Mesenchymal stem cell (in vitro differentiated cells and primary cell): ENCODE results near the gene STARD10. TPM values are rescaled to one million over a fixed set of nuclear protein-coding genes. Genes with fewer than 3 reads are reported as not detected.

ENCODE experiments used
- DNase-seq: peaks from one replicate; pipeline ENCODE4 v3.0.0-alpha.2; 2013
- H2AFZ ChIP-seq: one replicate; pipeline ENCODE4 v1.6.1; 2013; ENCODE audit warnings: low read depth, mild to moderate bottlenecking, control low read depth, inconsistent platforms, low read length, moderate library complexity
- H2AK5ac ChIP-seq: 2 replicates; pipeline ENCODE4 v1.6.1; 2013; ENCODE audit warnings: low read length, moderate library complexity, mild to moderate bottlenecking, inconsistent platforms; ENCODE audit not compliant: severe bottlenecking
- H2BK120ac ChIP-seq: one replicate; pipeline ENCODE4 v1.6.1; 2013; ENCODE audit warnings: low read depth, mild to moderate bottlenecking, inconsistent platforms, low read length, moderate library complexity
- H2BK12ac ChIP-seq, 2 experiments: one replicate each; pipeline ENCODE4 v1.6.1; 2013; ENCODE audit warnings: inconsistent platforms in 2 of 2, low read length in 2 of 2, mild to moderate bottlenecking in 2 of 2, moderate library complexity in 2 of 2, control low read depth in 1 of 2
- H2BK15ac ChIP-seq: one replicate; pipeline ENCODE4 v1.6.1; 2013; ENCODE audit warnings: mild to moderate bottlenecking, low read depth, inconsistent platforms; ENCODE audit not compliant: poor library complexity, severe bottlenecking
- H2BK5ac ChIP-seq: 2 replicates; pipeline ENCODE4 v1.6.1; 2013; ENCODE audit warnings: low read depth, mild to moderate bottlenecking, low read length, control low read depth, inconsistent platforms; ENCODE audit not compliant: poor library complexity, severe bottlenecking
- H3K14ac ChIP-seq, 2 experiments: one replicate each; pipeline ENCODE4 v1.6.1; 2013; ENCODE audit warnings: inconsistent platforms in 2 of 2, low read length in 2 of 2, control low read depth in 1 of 2, mild to moderate bottlenecking in 1 of 2, moderate library complexity in 1 of 2
- H3K18ac ChIP-seq, 2 experiments: one replicate each; pipeline ENCODE4 v1.6.1; 2013; ENCODE audit warnings: inconsistent platforms in 2 of 2, low read length in 2 of 2, control low read depth in 1 of 2, low read depth in 1 of 2, mild to moderate bottlenecking in 1 of 2
- H3K23ac ChIP-seq, 2 experiments: one replicate each; pipeline ENCODE4 v1.6.1; 2013; ENCODE audit warnings: inconsistent platforms in 2 of 2, low read length in 2 of 2, mild to moderate bottlenecking in 2 of 2, moderate library complexity in 2 of 2, control low read depth in 1 of 2
- H3K27ac ChIP-seq: 2 replicates; pipeline ENCODE4 v1.5.1; 2013; ENCODE audit warnings: mild to moderate bottlenecking, moderate library complexity, low read length, control low read depth, inconsistent platforms; ENCODE audit not compliant: poor library complexity, severe bottlenecking
- H3K27me3 ChIP-seq, 2 experiments: 2 replicates each; pipeline versions ENCODE4 v1.6.1 to v1.7.0; 2013; ENCODE audit warnings: low read length in 2 of 2, mild to moderate bottlenecking in 2 of 2, moderate library complexity in 2 of 2, control low read depth in 1 of 2, inconsistent platforms in 1 of 2; ENCODE audit not compliant: control insufficient read depth in 1 of 2, insufficient read depth in 1 of 2
- H3K36me3 ChIP-seq, 2 experiments: 2 replicates each; pipeline versions ENCODE4 v1.6.1 to v1.7.0; 2013; ENCODE audit warnings: low read length in 2 of 2, control low read depth in 1 of 2, inconsistent platforms in 1 of 2, low read depth in 1 of 2, mild to moderate bottlenecking in 1 of 2; ENCODE audit not compliant: insufficient read depth in 2 of 2, control insufficient read depth in 1 of 2
- H3K4ac ChIP-seq, 2 experiments: one replicate each; pipeline ENCODE4 v1.6.1; 2013; ENCODE audit warnings: inconsistent platforms in 2 of 2, low read length in 2 of 2, mild to moderate bottlenecking in 2 of 2, moderate library complexity in 2 of 2, control low read depth in 1 of 2, low read depth in 1 of 2
- H3K4me1 ChIP-seq: 2 replicates; pipeline ENCODE4 v1.6.1; 2013; ENCODE audit warnings: low read depth, low read length, control low read depth; ENCODE audit not compliant: control insufficient read depth, insufficient read depth
- H3K4me2 ChIP-seq: 2 replicates; pipeline ENCODE4 v1.6.1; 2013; ENCODE audit warnings: low read length, mild to moderate bottlenecking, inconsistent platforms; ENCODE audit not compliant: poor library complexity, severe bottlenecking
- H3K4me3 ChIP-seq, 2 experiments: 2 replicates each; pipeline versions ENCODE4 v1.5.1 to v1.7.0; 2013; ENCODE audit warnings: low read length in 2 of 2, mild to moderate bottlenecking in 2 of 2, control low read depth in 1 of 2, low read depth in 1 of 2; ENCODE audit not compliant: insufficient read depth in 1 of 2
- H3K79me1 ChIP-seq: replicated peaks from 2 replicates; pipeline ENCODE4 v1.6.1; 2013; ENCODE audit warnings: mild to moderate bottlenecking, control low read depth, low read length, inconsistent platforms; ENCODE audit not compliant: poor library complexity, severe bottlenecking
- H3K9ac ChIP-seq: 2 replicates; pipeline ENCODE4 v1.7.0; 2013; ENCODE audit warnings: mild to moderate bottlenecking, low read length, moderate library complexity
- H3K9me3 ChIP-seq: 2 replicates; pipeline ENCODE4 v1.7.0; 2013; ENCODE audit warnings: mild to moderate bottlenecking, low read length; ENCODE audit not compliant: control insufficient read depth
- H4K8ac ChIP-seq: one replicate; pipeline ENCODE4 v1.6.1; 2013; ENCODE audit warnings: inconsistent platforms, mild to moderate bottlenecking, low read length, moderate library complexity
- H4K91ac ChIP-seq: one replicate; pipeline ENCODE4 v1.6.1; 2013; ENCODE audit warnings: mild to moderate bottlenecking, low read length, inconsistent platforms
- WGBS: methylation state at CpG from one replicate; pipeline ENCODE4 v1.1.7; 2013; ENCODE audit warnings: mixed read lengths; 5-methylcytosine and 5-hydroxymethylcytosine counted together
- small RNA-seq: library from polyadenylated mRNA; stranded (forward); fragments of <200 nt; extraction: miRNeasy Mini kit (QIAGEN cat#:217004); gene quantifications from one replicate; pipeline ENCODE3, GENCODE V24; 2013; ENCODE audit warnings: low read depth

STARD10 gene

DNA sequence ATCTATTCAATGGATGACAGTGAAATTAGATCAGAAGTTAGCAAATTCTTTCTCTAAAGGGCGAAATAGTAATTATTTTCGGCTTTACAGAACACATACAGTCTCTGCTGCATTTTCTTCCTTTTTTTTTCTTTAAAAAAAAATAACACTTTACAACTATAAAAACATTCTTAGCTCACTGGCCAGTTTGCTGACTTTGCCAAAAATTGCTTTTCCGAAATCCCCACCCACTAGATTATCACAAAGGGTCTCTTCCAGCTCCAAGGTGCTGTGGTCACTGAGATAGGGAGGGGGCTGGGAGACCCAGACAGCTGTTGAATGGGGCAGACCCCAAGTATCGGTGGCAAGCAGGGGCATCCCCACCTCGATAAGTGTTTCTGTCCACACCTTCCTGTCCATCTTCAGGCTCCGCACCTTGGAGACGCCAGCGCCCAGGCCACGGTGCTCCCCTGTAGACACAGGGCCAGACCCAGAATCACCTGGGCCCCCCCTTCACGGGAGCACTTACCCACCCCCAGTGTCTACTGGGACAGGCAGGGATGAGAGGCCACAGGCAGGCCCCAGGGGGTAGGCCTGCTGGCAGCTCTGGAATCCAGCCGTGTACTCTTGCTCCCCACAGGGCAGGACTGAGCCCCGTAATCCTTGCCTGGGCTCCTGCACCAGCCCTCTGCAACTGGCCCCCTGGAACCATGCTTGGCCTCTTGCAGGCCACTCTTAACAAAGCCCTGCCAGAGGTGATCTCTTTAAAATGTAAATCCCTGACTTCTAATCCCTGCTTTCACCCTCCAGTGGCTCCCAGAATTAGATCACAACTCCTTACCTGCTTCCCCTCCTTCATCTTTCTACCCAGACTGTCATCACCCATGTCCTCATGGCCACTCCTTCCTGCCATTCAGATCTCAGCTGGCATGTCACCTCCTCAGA lies 88.1 kb downstream of the STARD10 start:
- H3K36me3 ChIP-seq, result peaks cover 74 to 88% of the 10 kb centered on the region in 2 experiments
- H2BK120ac ChIP-seq, result no peak overlapping the region
- no peak overlapping the region for H2BK12ac ChIP-seq
- peaks cover 37% of the 10 kb centered on the region for H3K79me1 ChIP-seq
- peak overlapping the region; percentile 39 for H3K27ac ChIP-seq
- H3K4me3 ChIP-seq, result no peak overlapping the region
- no peak for DNase-seq
- H3K4me1 ChIP-seq, result peaks cover 48% of the 10 kb centered on the region
- H3K14ac ChIP-seq, result no peak overlapping the region
- H3K27me3 ChIP-seq, result no peaks in the 10 kb centered on the region
- peak overlapping the region; percentile 34 for H4K91ac ChIP-seq
- H3K18ac ChIP-seq, result no peak overlapping the region
- WGBS, result 76% methylated on average over 11 of the region's 12 CpGs
- no peak overlapping the region for H2BK5ac ChIP-seq
- no peak overlapping the region for H3K4ac ChIP-seq
- H2BK15ac ChIP-seq, result no peak overlapping the region
- H3K4me2 ChIP-seq, result peak overlapping the region; percentile 14
- H2AK5ac ChIP-seq, result peak overlapping the region; percentile 42
- no peak overlapping the region for H4K8ac ChIP-seq
- no peak overlapping the region for H3K23ac ChIP-seq
- H3K9ac ChIP-seq, result no peak overlapping the region
- H2AFZ ChIP-seq, result no peak overlapping the region
- no peaks in the 10 kb centered on the region for H3K9me3 ChIP-seq

DNA sequence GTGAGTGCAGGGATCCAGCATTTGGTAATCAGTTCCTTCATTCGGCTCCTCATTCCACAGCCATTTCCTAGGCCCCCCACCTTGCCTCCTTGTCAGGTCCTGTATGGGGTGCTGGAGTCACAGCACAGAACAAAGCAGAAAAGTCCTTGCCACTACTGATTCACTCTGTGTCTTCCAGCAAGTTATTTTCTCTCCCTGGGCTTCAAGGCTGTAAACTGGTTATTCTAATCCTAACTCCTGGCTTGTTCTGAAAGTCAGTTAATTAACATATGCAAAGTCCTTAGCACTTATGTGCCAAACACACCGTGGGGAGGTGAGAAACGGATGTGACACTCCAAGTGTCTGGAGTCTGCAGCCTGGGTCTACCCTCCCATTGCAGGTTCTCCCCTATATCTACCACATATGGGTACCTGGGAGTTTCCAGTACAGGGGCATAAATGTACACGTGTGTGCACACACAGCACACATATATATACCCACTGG lies 89.0 kb downstream of the STARD10 start:
- Histone ChIP-seq H3K4me3 (no peak overlapping the region), H2AK5ac (peak overlapping the region; percentile 18), H2BK120ac (no peak overlapping the region), H3K79me1 (peaks cover 34% of the 10 kb centered on the region), H3K27me3 (no peaks in the 10 kb centered on the region), H3K4ac (no peak overlapping the region), H4K8ac (no peak overlapping the region), H3K4me2 (no peak overlapping the region), H3K18ac (no peak overlapping the region), H2BK5ac (no peak overlapping the region), H3K9me3 (no peaks in the 10 kb centered on the region), H2AFZ (no peak overlapping the region), H3K14ac (no peak overlapping the region), H4K91ac (no peak overlapping the region), H3K23ac (no peak overlapping the region), H3K4me1 (peaks cover 54% of the 10 kb centered on the region), H3K27ac (no peak overlapping the region), H3K36me3 (peaks cover 73 to 85% of the 10 kb centered on the region in 2 experiments), H2BK12ac (peak overlapping the region in 1 of 2 experiments; percentile 11), H2BK15ac (no peak overlapping the region), H3K9ac (peak overlapping the region; percentile 19)
- 61% methylated on average over 3 of the region's 4 CpGs for WGBS
- DNase-seq, result no peak

Small RNA genes within 50 kb of the gene (small RNA-seq; reads per million reads assigned to genes)
- gene MIR4692, result not detected
- gene RF00019, result not detected
